ENCODE results near the gene HIVEP3. TPM values are rescaled to one million over a fixed set of nuclear protein-coding genes. Genes with fewer than 3 reads are reported as not detected.
A peak's percentile ranks its signal among the peaks of the same experiment; 100 is the strongest.

HIVEP3 gene
- 6.0 TPM for total RNA-seq (2021; ENCODE audit: unreplicated experiment)
- polyA plus RNA-seq (2012; ENCODE audit: insufficient read length): 10.1 TPM
- Bru-seq, nascent RNA: percentile 49 among the genes with signal in this experiment
- BruChase-seq, experiment 1, labeled RNA remaining after a 2-hour chase: percentile 49 among the genes with signal in this experiment
- percentile 48 among the genes with signal in this experiment for BruChase-seq, experiment 2, labeled RNA remaining after a 6-hour chase
- long read RNA-seq, partial matches to known transcripts: 1 of 15 reads
- long read RNA-seq, other reads (novel, unspliced or antisense): 13 of 15 reads

DNA sequence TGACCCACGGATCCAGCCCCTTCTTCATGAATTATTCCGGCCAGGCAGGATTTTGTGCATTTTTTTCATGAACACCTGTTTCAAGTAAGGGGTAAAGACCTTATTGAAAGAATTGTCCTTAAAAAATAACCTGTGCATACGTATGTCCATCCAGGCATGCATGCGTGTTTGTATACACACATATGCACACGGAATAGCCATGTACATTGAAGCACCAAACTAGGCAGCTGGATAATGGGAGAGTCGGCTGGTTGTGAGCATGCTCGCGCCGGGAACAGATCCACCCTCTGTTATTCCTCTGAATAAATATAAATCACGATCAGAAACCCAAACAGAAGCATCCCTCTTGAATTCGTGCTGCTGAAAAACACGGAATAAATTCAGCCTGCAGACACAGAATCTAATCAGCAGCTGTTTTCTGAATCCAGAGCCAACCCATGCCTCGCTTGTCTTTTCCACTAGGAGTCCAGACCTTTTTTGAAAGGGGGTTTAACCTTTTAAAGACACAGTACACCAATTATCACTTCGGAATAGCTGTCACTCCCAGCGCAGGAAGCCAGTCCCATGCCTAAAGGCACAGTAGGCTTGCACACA is at the start of gene HIVEP3:
HIVEP3 (minus strand) TSS at position 473 of the 594 bp plus-strand sequence.
- peaks cover 15% of the 10 kb centered on the region for H3K4me1 ChIP-seq (ENCODE audit: control insufficient read depth, insufficient read depth, low read length)
- ChIA-PET POLR2A (no interaction called here), CTCF (no interaction called here)
- BruUV-seq (replicated peaks): no TSS peak
- H3K9me3 ChIP-seq (ENCODE audit: control insufficient read depth, insufficient read depth, low read depth, low read length): peaks cover 2% of the 10 kb centered on the region; the same call in 1 of the 2 replicates
- intact Hi-C loops (cut with micrococcal nuclease; ENCODE audit: unreplicated experiment) (no loop called here), in situ Hi-C loops (cut with HindIII; ENCODE audit: low pct_unique_long_range_greater_than_20kb, low sequenced_read_pairs) (no loop called here)
- no peak for DNase-seq (ENCODE audit: low read depth, low spot score)
- peak within 1 kb of the TSS; percentile 66 for H3K27ac ChIP-seq (ENCODE audit: low read length)
- H3K27me3 ChIP-seq (ENCODE audit: control insufficient read depth, insufficient read depth, low read length): 0 out of 2 replicates have a peak, but pooled peaks cover 4% of the 10 kb centered on the region
- ATAC-seq: peak; percentile 56
- TF ChIP-seq POLR2AphosphoS5 (IDR thresholded peaks at IDR 0.05; ENCODE audit: low read depth, low read length) (no peak), TCF7L2 (IDR thresholded peaks at IDR 0.05; ENCODE audit: low read depth, low read length) (no peak), SIN3A (IDR thresholded peaks at IDR 0.05; ENCODE audit: borderline replicate concordance, insufficient read depth, low read depth, low read length) (no peak)
- TF ChIP-seq, protein P1, sequence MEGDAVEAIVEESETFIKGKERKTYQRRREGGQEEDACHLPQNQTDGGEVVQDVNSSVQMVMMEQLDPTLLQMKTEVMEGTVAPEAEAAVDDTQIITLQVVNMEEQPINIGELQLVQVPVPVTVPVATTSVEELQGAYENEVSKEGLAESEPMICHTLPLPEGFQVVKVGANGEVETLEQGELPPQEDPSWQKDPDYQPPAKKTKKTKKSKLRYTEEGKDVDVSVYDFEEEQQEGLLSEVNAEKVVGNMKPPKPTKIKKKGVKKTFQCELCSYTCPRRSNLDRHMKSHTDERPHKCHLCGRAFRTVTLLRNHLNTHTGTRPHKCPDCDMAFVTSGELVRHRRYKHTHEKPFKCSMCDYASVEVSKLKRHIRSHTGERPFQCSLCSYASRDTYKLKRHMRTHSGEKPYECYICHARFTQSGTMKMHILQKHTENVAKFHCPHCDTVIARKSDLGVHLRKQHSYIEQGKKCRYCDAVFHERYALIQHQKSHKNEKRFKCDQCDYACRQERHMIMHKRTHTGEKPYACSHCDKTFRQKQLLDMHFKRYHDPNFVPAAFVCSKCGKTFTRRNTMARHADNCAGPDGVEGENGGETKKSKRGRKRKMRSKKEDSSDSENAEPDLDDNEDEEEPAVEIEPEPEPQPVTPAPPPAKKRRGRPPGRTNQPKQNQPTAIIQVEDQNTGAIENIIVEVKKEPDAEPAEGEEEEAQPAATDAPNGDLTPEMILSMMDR (IDR thresholded peaks at IDR 0.05): peak; percentile 13; the same call in 1 of the 2 replicates
- H3K36me3 ChIP-seq (ENCODE audit: control insufficient read depth, insufficient read depth, low read length): no peaks in the 10 kb centered on the region
- H3K4me3 ChIP-seq (ENCODE audit: low read depth in 2 of 2, low read length in 2 of 2): peak within 1 kb of the TSS; percentile 55 to 70

DNA sequence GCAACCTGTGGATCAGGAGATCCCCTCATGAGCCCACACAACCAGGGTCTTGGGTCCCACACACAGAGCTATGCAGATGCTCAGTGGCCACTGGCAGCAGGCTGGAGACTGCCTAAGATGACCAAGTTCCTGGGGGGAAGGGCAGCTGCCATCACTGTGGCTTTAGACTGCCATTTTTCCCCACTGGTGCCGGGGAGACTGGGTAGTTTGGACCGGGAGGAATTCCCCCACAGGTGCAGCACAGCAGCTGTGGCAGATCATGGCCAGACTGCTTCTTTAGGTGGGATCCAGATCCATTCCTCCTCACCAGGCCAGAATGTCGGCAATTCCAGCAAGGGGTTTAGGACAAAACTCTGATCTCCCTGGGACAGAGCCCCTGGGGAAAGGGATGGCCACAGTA is 45.7 kb upstream of the HIVEP3 start:
- ChIA-PET CTCF (no interaction called here), POLR2A (no interaction called here)
- DNase-seq (ENCODE audit: low read depth, low spot score): no peak
- no peak for ATAC-seq
- Histone ChIP-seq H3K4me1 (ENCODE audit: control insufficient read depth, insufficient read depth, low read length) (no peaks in the 10 kb centered on the region; the same call in 1 of the 2 replicates), H3K27me3 (ENCODE audit: control insufficient read depth, insufficient read depth, low read length) (no peaks in the 10 kb centered on the region), H3K9me3 (ENCODE audit: control insufficient read depth, insufficient read depth, low read depth, low read length) (no peaks in the 10 kb centered on the region), H3K36me3 (ENCODE audit: control insufficient read depth, insufficient read depth, low read length) (no peaks in the 10 kb centered on the region), H3K4me3 (ENCODE audit: low read depth in 2 of 2, low read length in 2 of 2) (no peak overlapping the region), H3K27ac (ENCODE audit: low read length) (no peak overlapping the region)
- in situ Hi-C loops (cut with HindIII; ENCODE audit: low pct_unique_long_range_greater_than_20kb, low sequenced_read_pairs): no loop called here
- no TSS peak for BruUV-seq (replicated peaks)
- intact Hi-C loops (cut with micrococcal nuclease; ENCODE audit: unreplicated experiment): no loop called here
- TF ChIP-seq, protein P1 (IDR thresholded peaks at IDR 0.05): no peak
- TF ChIP-seq, protein P2, sequence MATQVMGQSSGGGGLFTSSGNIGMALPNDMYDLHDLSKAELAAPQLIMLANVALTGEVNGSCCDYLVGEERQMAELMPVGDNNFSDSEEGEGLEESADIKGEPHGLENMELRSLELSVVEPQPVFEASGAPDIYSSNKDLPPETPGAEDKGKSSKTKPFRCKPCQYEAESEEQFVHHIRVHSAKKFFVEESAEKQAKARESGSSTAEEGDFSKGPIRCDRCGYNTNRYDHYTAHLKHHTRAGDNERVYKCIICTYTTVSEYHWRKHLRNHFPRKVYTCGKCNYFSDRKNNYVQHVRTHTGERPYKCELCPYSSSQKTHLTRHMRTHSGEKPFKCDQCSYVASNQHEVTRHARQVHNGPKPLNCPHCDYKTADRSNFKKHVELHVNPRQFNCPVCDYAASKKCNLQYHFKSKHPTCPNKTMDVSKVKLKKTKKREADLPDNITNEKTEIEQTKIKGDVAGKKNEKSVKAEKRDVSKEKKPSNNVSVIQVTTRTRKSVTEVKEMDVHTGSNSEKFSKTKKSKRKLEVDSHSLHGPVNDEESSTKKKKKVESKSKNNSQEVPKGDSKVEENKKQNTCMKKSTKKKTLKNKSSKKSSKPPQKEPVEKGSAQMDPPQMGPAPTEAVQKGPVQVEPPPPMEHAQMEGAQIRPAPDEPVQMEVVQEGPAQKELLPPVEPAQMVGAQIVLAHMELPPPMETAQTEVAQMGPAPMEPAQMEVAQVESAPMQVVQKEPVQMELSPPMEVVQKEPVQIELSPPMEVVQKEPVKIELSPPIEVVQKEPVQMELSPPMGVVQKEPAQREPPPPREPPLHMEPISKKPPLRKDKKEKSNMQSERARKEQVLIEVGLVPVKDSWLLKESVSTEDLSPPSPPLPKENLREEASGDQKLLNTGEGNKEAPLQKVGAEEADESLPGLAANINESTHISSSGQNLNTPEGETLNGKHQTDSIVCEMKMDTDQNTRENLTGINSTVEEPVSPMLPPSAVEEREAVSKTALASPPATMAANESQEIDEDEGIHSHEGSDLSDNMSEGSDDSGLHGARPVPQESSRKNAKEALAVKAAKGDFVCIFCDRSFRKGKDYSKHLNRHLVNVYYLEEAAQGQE (IDR thresholded peaks at IDR 0.05; ENCODE audit: insufficient read depth in 1 of 2, low read depth in 2 of 2, low read length in 1 of 2): no peak
- TF ChIP-seq TCF7L2 (IDR thresholded peaks at IDR 0.05; ENCODE audit: low read depth, low read length) (no peak), SIN3A (IDR thresholded peaks at IDR 0.05; ENCODE audit: borderline replicate concordance, insufficient read depth, low read depth, low read length) (no peak), POLR2AphosphoS5 (IDR thresholded peaks at IDR 0.05; ENCODE audit: low read depth, low read length) (no peak)

All from Panc1 (cell line).